A549 (cell line): ENCODE data around the gene DEFB127. TPM values are rescaled to one million over a fixed set of nuclear protein-coding genes. Genes with fewer than 3 reads are reported as not detected.
"Not testable (repeated sequence)": the region's sequence is repeated elsewhere in the genome, so short reads cannot be mapped to it uniquely, and the experiment has no call there.

Source experiments
- ATAC-seq, 2 experiments: fragments of 200-7000 bp in 1 of 2; fragments of >200 bp in 1 of 2; cut with Nextera tagmentation in 1 of 2; cut with Tn5 transposase in 1 of 2; 3 replicates each; pipeline versions ENCODE4 v1.8.0 to v1.9.1; 2018 to 2020; ENCODE audit warnings: mild to moderate bottlenecking in 1 of 2, moderate library complexity in 1 of 2
- CTCF ChIA-PET: fragments of 300-600 bp; sonication (Branson Sonifier 250); formaldehyde crosslinking; extraction: SDS; loops from one replicate; lab custom pipeline; 2021; ENCODE audit warnings: antibody characterized with exemption, inconsistent platforms; lab: Yijun Ruan, JAX
- POLR2A ChIA-PET: fragments of 350-600 bp; formaldehyde crosslinking; extraction: SDS; loops from one replicate; lab custom pipeline; 2021; ENCODE audit warnings: antibody characterized with exemption, inconsistent platforms; lab: Yijun Ruan, JAX
- DNase-seq, 2 experiments: peaks; one replicate each; pipeline versions ENCODE4 v3.0.0 to v3.0.0-alpha.2; 2011 to 2016; ENCODE audit warnings: low read depth in 1 of 2, low spot score in 1 of 2
- FAIRE-seq: peaks from 2 replicates; lab custom pipeline; 2011; peaks lifted over from hg19 to GRCh38; lab: Jason Lieb, UNC
- H3K27ac ChIP-seq, 2 experiments: fragments of >200 bp; sonication (Bioruptor Twin); formaldehyde crosslinking; 3 replicates each; pipeline ENCODE4 v1.5.1; 2016 to 2017
- H3K4me1 ChIP-seq: fragments of >200 bp; sonication (Bioruptor Twin); formaldehyde crosslinking; 3 replicates; pipeline ENCODE4 v1.6.1; 2016
- H3K4me2 ChIP-seq: fragments of >200 bp; sonication (Bioruptor Twin); formaldehyde crosslinking; 3 replicates; pipeline ENCODE4 v1.6.1; 2016
- H3K4me3 ChIP-seq: fragments of >200 bp; sonication (Bioruptor Twin); formaldehyde crosslinking; 3 replicates; pipeline ENCODE4 v1.5.1; 2016
- H3K9me3 ChIP-seq: fragments of >200 bp; sonication (Bioruptor Twin); formaldehyde crosslinking; 3 replicates; pipeline ENCODE4 v1.6.1; 2016
- CEBPB ChIP-seq, 2 experiments: fragments of >200 bp in 1 of 2; sonication (Bioruptor Twin) in 1 of 2; formaldehyde crosslinking in 1 of 2; IDR thresholded peaks; 2 replicates each; pipeline ENCODE4 v1.6.1; 2012 to 2016
- CHD4 ChIP-seq: fragments of 200-600 bp; sonication (generic); IDR thresholded peaks from 2 replicates; pipeline ENCODE4 v1.6.1; 2016; ENCODE audit warnings: antibody characterized with exemption, mild to moderate bottlenecking, borderline replicate concordance
- GATA3 ChIP-seq: IDR thresholded peaks from 2 replicates; pipeline ENCODE4 v1.6.1; 2012; ENCODE audit warnings: borderline replicate concordance
- HES2 ChIP-seq: fragments of >200 bp; sonication (Bioruptor Twin); formaldehyde crosslinking; IDR thresholded peaks from 2 replicates; pipeline ENCODE4 v1.6.1; 2016
- JUNB ChIP-seq: fragments of >200 bp; sonication (Bioruptor Twin); formaldehyde crosslinking; IDR thresholded peaks from 2 replicates; pipeline ENCODE4 v1.6.1; 2016
- MAZ ChIP-seq: fragments of 150-350 bp; IDR thresholded peaks from 2 replicates; pipeline ENCODE4 v1.6.1; 2014; ENCODE audit warnings: antibody characterized with exemption, low read depth, low read length, borderline replicate concordance
- ZNF302 ChIP-seq: fragments of 250-450 bp; sonication (Bioruptor Pico); IDR thresholded peaks from 2 replicates; pipeline ENCODE4 v1.9.0; 2021; ENCODE audit warnings: inconsistent platforms, mild to moderate bottlenecking, moderate library complexity
- WGBS: methylation state at CpG from one replicate; pipeline ENCODE4 v1.1.6; 2017; ENCODE audit errors: missing lambda C conversion rate; 5-methylcytosine and 5-hydroxymethylcytosine counted together
- polyA plus RNA-seq, 4 experiments: library from polyadenylated mRNA; depleted of rRNA in 3 of 4; stranded (reverse); fragments of >200 nt; fragmentation: RNase III in 1 of 4; extraction: RNeasy Plus Mini Kit Qiagen cat#74134 plus additional on column Dnase treatment in 1 of 4; gene quantifications; 2 replicates in 3 of 4; 3 replicates in 1 of 4; pipeline ENCODE4 v1.2.3, GENCODE V29; 2011 to 2017

DEFB127 gene
- polyA plus RNA-seq, 2 of the 4 experiments (the other 2 are of a cell fraction) = not detected

GRCh38 chr20:199996-200395 is 42.7 kb downstream of the DEFB127 start:
- no peak for DNase-seq
- CTCF ChIA-PET = interaction anchor here (0.9 kb wide), 1 partner anchor 14 kb away, joined by 4 read pairs; no protein-coding TSS in a partner anchor
- no peak for TF ChIP-seq CEBPB (IDR thresholded peaks at IDR 0.05)
- TF ChIP-seq MAZ = no peak
- no peak for TF ChIP-seq CHD4
- no peak for TF ChIP-seq JUNB
- no peak for TF ChIP-seq ZNF302 (CRISPR knock-in tag)
- no peak for TF ChIP-seq GATA3
- no peak for TF ChIP-seq HES2
- TF ChIP-seq, all 56 proteins: peak for 0
- 24% methylated on average over 4 of the region's 4 CpGs for WGBS
- Histone ChIP-seq H3K4me3 (no peak overlapping the region), H3K4me2 (no peak overlapping the region), H3K27ac (no peak overlapping the region), H3K9me3 (no peaks in the 10 kb centered on the region), H3K4me1 (no peaks in the 10 kb centered on the region)
- ATAC-seq (no peak), FAIRE-seq (no peak)
- POLR2A ChIA-PET = no interaction called here

GRCh38 chr20:203630-204029 is 46.4 kb downstream of the DEFB127 start:
- H3K4me2 ChIP-seq, ATAC-seq, H3K27ac ChIP-seq, CTCF ChIA-PET, H3K4me1 ChIP-seq, H3K4me3 ChIP-seq, DNase-seq, POLR2A ChIA-PET, H3K9me3 ChIP-seq, FAIRE-seq: not testable (repeated sequence)
- WGBS = 23% methylated on average over 4 of the region's 4 CpGs

Other genes with a start within 250 kb of the DEFB127 start
- not detected in 2 replicates for gene DEFB125, start 69.8 kb upstream of the DEFB127 start, polyA plus RNA-seq (2011; rRNA removed)
- not detected in 3 replicates for gene DEFB125, start 69.8 kb upstream of the DEFB127 start, polyA plus RNA-seq (2017; fragmentation: RNase III; extraction: RNeasy Plus Mini Kit Qiagen cat#74134 plus additional on column Dnase treatment)
- gene DEFB126, start 14.9 kb upstream of the DEFB127 start, polyA plus RNA-seq (2011; rRNA removed) = not detected in 2 replicates
- gene DEFB126, start 14.9 kb upstream of the DEFB127 start, polyA plus RNA-seq (2017; fragmentation: RNase III; extraction: RNeasy Plus Mini Kit Qiagen cat#74134 plus additional on column Dnase treatment) = not detected in 3 replicates
- not detected in 2 replicates for gene DEFB128, start 32.3 kb downstream of the DEFB127 start, polyA plus RNA-seq (2011; rRNA removed)
- gene DEFB128, start 32.3 kb downstream of the DEFB127 start, polyA plus RNA-seq (2017; fragmentation: RNase III; extraction: RNeasy Plus Mini Kit Qiagen cat#74134 plus additional on column Dnase treatment) = not detected in 3 replicates
- gene DEFB129, start 69.8 kb downstream of the DEFB127 start, polyA plus RNA-seq (2011; rRNA removed) = not detected in 2 replicates
- not detected in 3 replicates for gene DEFB129, start 69.8 kb downstream of the DEFB127 start, polyA plus RNA-seq (2017; fragmentation: RNase III; extraction: RNeasy Plus Mini Kit Qiagen cat#74134 plus additional on column Dnase treatment)
- gene DEFB132, start 100.3 kb downstream of the DEFB127 start, polyA plus RNA-seq (2011; rRNA removed) = not detected in 2 replicates
- not detected in 3 replicates for gene DEFB132, start 100.3 kb downstream of the DEFB127 start, polyA plus RNA-seq (2017; fragmentation: RNase III; extraction: RNeasy Plus Mini Kit Qiagen cat#74134 plus additional on column Dnase treatment)
- 23.2 and 23.9 TPM in 2 replicates for gene C20orf96, start 133.3 kb downstream of the DEFB127 start, polyA plus RNA-seq (2011; rRNA removed)
- gene C20orf96, start 133.3 kb downstream of the DEFB127 start, polyA plus RNA-seq (2017; fragmentation: RNase III; extraction: RNeasy Plus Mini Kit Qiagen cat#74134 plus additional on column Dnase treatment) = 16.5 to 20.9 TPM (median 20.5 TPM) in 3 replicates
- gene ZCCHC3, start 140.1 kb downstream of the DEFB127 start, polyA plus RNA-seq (2011; rRNA removed) = 17.4 and 19.8 TPM in 2 replicates
- gene ZCCHC3, start 140.1 kb downstream of the DEFB127 start, polyA plus RNA-seq (2017; fragmentation: RNase III; extraction: RNeasy Plus Mini Kit Qiagen cat#74134 plus additional on column Dnase treatment) = 16.3 to 17.7 TPM (median 17.3 TPM) in 3 replicates
- gene SOX12, start 168.1 kb downstream of the DEFB127 start, polyA plus RNA-seq (2011; rRNA removed) = 7.0 and 7.5 TPM in 2 replicates
- gene SOX12, start 168.1 kb downstream of the DEFB127 start, polyA plus RNA-seq (2017; fragmentation: RNase III; extraction: RNeasy Plus Mini Kit Qiagen cat#74134 plus additional on column Dnase treatment) = 24.6 to 32.8 TPM (median 29.2 TPM) in 3 replicates
- gene NRSN2, start 189.7 kb downstream of the DEFB127 start, polyA plus RNA-seq (2011; rRNA removed) = 40.5 and 47.5 TPM in 2 replicates
- 59.6 to 74.8 TPM (median 74.3 TPM) in 3 replicates for gene NRSN2, start 189.7 kb downstream of the DEFB127 start, polyA plus RNA-seq (2017; fragmentation: RNase III; extraction: RNeasy Plus Mini Kit Qiagen cat#74134 plus additional on column Dnase treatment)
- gene TRIB3, start 223.3 kb downstream of the DEFB127 start, polyA plus RNA-seq (2011; rRNA removed) = 210 and 269 TPM in 2 replicates
- gene TRIB3, start 223.3 kb downstream of the DEFB127 start, polyA plus RNA-seq (2017; fragmentation: RNase III; extraction: RNeasy Plus Mini Kit Qiagen cat#74134 plus additional on column Dnase treatment) = 28.4 to 39.8 TPM (median 34.0 TPM) in 3 replicates